Camera-type eye (tissue), 1 donor: Measurements from ENCODE around the gene LYZL6. TPM values are rescaled to one million over a fixed set of nuclear protein-coding genes. Genes with fewer than 3 reads are reported as not detected.

ENCODE experiments used
- total RNA-seq: library from RNA; depleted of rRNA; stranded (reverse); fragments of >200 nt; gene quantifications from one replicate; pipeline ENCODE4 v1.2.3, GENCODE V29; 2014

Gene LYZL6, protein sequence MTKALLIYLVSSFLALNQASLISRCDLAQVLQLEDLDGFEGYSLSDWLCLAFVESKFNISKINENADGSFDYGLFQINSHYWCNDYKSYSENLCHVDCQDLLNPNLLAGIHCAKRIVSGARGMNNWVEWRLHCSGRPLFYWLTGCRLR
- total RNA-seq, result not detected

DNA sequence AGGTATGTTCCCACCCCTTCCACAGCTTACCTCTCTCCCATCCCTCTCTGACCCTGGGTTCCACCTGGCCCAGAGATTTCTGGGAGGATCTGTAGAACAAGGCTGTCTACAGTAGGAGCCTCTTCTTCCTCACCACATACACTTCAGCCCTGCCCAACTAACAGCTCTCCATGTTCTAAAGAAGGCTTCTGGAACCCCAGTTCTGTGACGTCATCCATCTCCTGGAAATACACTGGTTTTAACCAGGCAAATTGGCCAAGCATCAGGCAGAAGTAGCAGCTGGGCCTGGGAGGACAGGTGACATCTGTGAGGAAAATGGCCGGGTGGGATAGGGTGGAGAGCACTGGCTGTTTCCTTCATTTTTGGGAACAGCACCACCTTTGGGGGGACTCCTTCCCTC, at the start of gene LYZL6:
Gene LYZL6, minus strand, starts transcription at position 177 of the 400 bp plus-strand sequence. CDS start 4,357 bp downstream, outside the sequence.

DNA sequence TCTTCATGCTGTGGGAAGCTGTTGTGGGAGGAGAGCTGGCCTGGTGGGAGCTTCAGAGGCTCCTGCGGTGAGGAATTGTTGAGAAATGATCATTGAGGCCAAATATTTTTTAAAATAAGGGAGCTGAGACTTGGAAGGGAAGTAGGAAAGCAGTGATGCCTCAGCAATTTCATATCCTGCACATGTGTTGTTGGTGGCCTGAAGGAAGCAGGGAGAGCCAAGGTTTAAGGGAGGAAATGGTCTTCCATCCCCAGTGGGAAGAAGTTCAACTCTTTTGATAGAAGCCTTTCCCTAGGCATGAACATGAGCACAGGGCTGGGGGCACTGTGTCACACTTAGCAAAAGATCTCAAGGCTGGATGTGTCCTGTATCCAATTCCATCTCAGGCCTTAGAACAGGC, 43.1 kb upstream of the LYZL6 start, which contains the start of gene CCL14:
Gene CCL14, minus strand, starts transcription at position 87 of the 400 bp plus-strand sequence. Its CDS starts 80 bp downstream, at position 7.

DNA sequence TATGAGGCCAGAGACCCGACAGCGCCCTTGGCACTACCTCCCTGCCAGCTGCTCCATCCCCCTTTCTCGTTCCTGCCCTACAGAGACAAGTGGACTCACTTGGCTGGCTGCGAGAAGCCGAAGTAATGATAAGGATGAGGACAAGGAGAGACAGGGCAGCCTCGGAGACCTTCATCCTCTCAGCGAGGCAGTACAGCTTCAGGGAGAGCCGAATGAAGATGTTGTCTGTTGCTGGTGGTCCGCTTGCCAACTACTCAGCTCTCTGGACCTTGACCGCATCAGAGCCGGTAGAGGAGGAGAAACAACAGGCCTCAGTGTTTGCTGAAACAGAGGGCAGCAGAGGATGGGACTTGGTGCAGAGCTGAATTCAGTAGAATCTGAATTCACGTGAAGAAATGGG, 37.7 kb upstream of the LYZL6 start, which contains the start of gene CCL16:
Gene CCL16, minus strand, starts transcription at position 252 of the 400 bp plus-strand sequence. Its CDS starts 77 bp downstream, at position 175.

DNA sequence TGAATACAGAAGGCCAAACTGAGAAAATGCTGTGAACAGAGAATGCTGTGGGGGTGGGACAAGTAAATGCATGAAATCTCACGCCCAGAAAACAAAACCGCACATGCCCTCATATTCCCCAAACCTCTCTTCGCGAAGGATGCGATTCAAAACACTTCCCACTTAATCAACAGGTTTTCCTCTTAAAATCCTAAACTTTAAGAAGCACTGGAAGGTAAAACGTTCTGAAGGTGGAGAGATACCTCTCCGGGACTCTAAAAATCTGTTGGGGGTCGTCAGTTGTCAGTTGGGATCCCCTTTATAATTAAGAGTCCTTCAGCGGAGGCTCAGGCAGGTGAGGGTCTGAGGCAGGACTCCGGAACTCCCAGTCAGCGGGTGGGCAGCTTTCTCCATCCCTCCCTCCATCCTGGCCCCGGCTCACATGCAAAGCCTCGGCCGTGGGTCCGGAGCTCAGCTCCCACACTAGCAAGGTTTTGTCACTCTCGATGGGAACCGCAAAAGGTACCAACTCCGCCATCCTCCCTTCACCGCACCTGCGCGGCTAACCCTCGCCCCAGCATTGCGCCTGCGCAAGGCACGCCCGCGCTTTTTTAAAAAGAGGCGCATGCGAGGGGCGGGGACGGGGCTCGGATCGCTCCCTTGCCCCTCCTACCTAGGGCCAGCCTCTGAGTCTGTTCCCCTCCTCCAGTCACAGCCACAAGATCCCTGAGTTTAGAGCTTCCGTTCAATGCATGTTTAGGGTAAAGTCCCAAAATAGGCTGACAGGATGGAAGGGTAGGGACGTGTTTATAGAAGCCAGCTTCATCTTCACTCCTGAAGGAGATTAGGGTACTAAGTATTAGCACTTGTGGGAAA, 13.1 kb downstream of the LYZL6 start, which contains the start of gene RDM1:
Gene RDM1, minus strand, starts transcription at position 563 of the 855 bp plus-strand sequence. Its CDS starts 46 bp downstream, at position 517.

Other genes with a start within 250 kb of the LYZL6 start
- 4.1 TPM for gene RASL10B, start 212.1 kb downstream of the LYZL6 start, total RNA-seq
- 0.33 TPM for gene GAS2L2, start 190.5 kb downstream of the LYZL6 start, total RNA-seq
- not detected for gene C17orf50, start 182.8 kb downstream of the LYZL6 start, total RNA-seq
- gene MMP28, start 148.1 kb downstream of the LYZL6 start, total RNA-seq, result 4.2 TPM
- 132 TPM for gene TAF15, start 134.2 kb downstream of the LYZL6 start, total RNA-seq
- not detected for gene HEATR9, start 74.8 kb downstream of the LYZL6 start, total RNA-seq
- gene CCL5, start 63.4 kb downstream of the LYZL6 start, total RNA-seq, result 2.1 TPM
- 0.99 TPM for gene RDM1, start 12.9 kb downstream of the LYZL6 start, total RNA-seq
- not detected for gene CCL16, start 37.8 kb upstream of the LYZL6 start, total RNA-seq
- 0.60 TPM for gene CCL14, start 43.0 kb upstream of the LYZL6 start, total RNA-seq
- not detected for gene CCL15, start 57.8 kb upstream of the LYZL6 start, total RNA-seq
- gene CCL23, start 74.3 kb upstream of the LYZL6 start, total RNA-seq, result not detected
- not detected for gene CCL18, start 120.6 kb upstream of the LYZL6 start, total RNA-seq
- gene CCL3, start 146.4 kb upstream of the LYZL6 start, total RNA-seq, result 1.3 TPM
- gene CCL4, start 160.1 kb upstream of the LYZL6 start, total RNA-seq, result 2.3 TPM
- gene TBC1D3B, start 232.9 kb upstream of the LYZL6 start, total RNA-seq, result 4.7 TPM